ENCODE data around the gene RANBP1. TPM values are rescaled to one million over a fixed set of nuclear protein-coding genes. Genes with fewer than 3 reads are reported as not detected.

Gene RANBP1
- total and polyA plus RNA-seq, 2 of the 8 experiments (the other 6 are each of a cell fraction or from before 2014, with no cell fraction given) = 343 to 484 TPM

GRCh38 chr22:20138417-20138738 is 22.5 kb downstream of the RANBP1 start (continued):
- TF ChIP-seq JUN (IDR thresholded peaks at IDR 0.05; ENCODE audit: low read depth, low read length) (no peak), EP300 (IDR thresholded peaks at IDR 0.05; ENCODE audit: borderline replicate concordance in 1 of 2, low read depth in 2 of 2, low read length in 2 of 2) (no peak), TEAD4 (IDR thresholded peaks at IDR 0.05; ENCODE audit: low read depth, low read length) (no peak), MAFK (IDR thresholded peaks at IDR 0.05; ENCODE audit: low read depth, low read length) (no peak), YY1 (IDR thresholded peaks at IDR 0.05; ENCODE audit: low read depth, low read length) (no peak)

All from H1 (cell line).